NCI-H524 treated with DMSO at 0.1 percent for 48 hours (cell line): ENCODE results near the gene TRPV3.
"Not testable (repeated sequence)": the region's sequence is repeated elsewhere in the genome, so short reads cannot be mapped to it uniquely, and the experiment has no call there.

Source experiments
- DNase-seq: peaks from one replicate; lab custom pipeline; 2025; lab: John Stamatoyannopoulos, UW

The TRPV3 gene

GRCh38 chr17:3557768-3558583 lies at the start of gene TRPV3:
Gene TRPV3 (minus strand): TSS chr17:3557812. CDS start chr17:3554850, 2,962 bp downstream.
- no peak for DNase-seq

DNA sequence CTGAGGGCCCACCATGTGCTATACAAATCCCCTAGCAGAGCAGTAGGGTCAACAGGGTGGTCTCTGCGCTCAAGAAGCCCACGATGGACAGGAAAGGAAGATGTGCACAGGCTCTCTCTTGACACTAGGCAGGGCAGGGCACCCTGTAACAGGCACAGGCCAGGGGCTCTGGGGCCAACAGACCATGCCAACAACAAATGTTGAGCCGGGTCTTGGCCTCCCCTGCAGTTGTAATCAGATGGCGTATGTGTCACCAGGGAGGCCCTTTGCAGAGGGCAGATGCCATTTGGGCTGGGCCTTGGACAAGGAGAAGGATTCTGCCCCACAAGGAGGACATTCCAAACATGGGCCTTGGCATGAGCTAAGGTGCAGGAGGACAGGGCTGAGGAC lies 46.3 kb upstream of the TRPV3 start:
- DNase-seq, result no peak

DNA sequence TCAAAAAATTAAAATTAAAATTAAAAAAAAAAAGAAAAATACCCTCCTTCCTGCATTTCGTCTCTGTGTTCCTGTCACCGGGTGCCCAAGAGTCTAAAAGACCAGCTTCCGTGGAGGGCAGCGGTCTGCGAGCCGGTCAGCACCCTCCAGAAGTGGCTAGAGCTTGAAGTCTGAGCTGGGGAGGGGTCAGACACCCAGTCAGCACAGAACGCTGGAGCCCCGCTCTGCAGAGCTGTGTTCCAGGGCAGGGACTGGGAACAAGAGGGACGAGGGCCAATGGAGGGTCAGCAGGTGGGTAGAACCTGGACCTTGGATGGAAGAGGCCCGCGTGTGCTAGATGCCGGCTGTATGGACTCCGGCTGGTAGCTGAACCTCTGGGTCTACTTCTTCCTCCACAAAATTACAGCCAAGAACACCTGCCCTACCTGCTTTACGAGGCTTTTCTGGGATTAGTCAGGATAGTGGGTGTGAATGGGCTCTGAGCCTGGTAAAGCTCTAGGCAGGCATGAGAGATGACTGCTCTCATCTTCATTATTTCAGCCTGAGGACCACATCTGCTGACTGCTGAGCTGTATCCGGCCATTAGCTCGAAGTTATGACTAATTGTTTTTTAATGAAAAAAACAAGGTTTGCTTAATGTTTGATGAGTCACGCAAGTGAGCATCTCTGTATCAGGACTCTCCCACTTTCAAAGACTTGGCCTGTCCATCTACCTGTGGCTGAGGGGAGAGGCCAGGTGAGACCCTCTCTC lies 45.7 kb upstream of the TRPV3 start:
- DNase-seq, result no peak

DNA sequence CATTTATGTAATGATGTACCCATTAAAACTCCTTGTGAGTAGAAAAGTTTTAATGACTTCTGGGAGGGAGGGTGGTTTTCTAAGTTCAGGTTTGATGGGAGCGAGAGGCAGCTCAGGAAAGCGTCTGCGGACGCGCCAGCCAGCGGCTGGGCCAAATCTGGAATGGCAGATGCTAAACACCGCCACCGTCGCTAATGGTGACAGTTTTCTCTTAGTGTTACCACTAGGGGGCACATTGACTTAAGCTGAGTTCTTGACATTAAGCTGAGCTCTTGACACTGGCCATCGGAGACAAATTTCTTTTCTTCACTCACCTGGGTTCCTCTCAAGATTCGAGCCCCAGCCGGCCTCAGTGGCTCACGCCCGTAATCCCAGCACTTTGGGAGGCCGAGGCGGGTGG lies 44.9 kb upstream of the TRPV3 start:
- no peak for DNase-seq

- no peak for DNase-seq
Measured at GRCh38 chr17:3600529-3601205, 43.1 kb upstream of the TRPV3 start.

DNA sequence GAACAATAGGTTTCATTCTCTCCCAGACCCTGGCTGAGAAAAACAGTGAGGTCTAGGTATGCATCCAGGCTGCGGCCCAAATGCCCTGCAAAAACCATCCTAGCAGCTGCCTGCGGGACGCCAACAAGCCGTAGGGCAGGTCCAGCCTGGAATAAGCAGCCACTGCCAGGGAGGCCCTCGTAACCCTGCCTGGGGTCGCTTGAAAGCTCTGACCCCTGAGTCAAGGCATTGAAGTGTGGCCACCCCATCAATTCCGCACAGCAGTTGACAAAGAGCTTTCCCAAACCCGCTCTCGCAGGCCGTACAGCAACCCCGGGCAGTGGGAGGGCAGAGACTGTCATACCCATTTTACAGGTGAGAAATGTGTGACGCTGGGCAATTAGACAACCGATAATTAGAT lies 40.5 kb upstream of the TRPV3 start:
- no peak for DNase-seq

GRCh38 chr17:3596804-3597464 lies 39.3 kb upstream of the TRPV3 start:
- no peak for DNase-seq

DNA sequence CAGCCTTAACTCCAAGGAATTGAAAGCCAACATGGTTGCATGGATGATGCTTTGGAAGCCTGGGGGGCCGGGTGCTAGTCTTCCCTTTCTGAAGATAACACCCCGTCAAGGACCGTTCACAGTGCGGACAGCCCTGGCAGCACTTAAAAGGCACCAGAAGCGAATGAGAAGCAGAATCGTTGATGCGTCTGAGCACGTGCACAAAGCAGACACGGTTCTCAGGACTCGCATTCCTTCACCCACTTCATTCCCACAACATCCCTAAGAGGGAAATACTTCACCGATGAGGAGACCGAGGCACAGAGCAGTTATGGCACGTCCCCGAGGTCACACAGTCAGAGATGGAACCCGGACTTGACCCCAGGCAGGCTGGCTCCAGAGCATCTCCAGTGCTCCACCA lies 37.4 kb upstream of the TRPV3 start:
- DNase-seq, result no peak

DNA sequence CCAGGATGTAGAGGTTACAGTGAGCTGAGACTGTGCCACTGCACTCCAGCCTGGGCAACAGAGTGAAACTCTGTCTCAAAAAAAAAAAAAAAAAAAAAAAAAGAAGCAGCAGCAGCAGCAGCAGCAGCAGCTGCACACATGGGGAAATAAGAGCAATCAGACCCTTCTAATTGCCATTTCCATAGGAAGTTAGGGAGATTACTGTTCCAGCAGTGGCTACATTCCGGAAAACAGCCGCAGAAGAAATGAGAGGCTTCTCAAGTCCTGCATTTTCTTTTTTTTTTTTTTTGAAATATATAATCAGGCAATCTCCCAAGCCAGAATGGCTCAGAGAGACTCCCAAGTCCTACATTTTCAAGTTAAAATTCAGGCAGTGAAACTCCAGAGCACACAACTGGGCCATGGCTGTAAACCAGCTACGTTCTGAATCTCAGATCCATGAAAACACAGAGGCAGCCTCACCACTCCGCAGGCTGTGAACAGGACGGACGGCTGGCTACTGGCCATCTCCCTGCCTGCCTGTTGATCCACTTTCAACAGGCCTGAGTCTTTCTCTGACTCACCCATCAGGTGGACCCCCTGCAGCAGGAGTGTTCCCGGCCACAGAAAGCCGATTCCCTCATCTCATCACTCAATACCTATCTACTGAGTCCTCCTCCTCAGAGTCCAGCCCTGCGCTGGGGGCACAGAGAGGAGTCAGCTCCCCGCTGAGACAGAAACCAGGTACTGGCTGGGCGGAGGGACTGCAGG lies 36.6 kb upstream of the TRPV3 start:
- no peak for DNase-seq

- DNase-seq, result no peak
Measured at GRCh38 chr17:3593384-3593783, 35.8 kb upstream of the TRPV3 start.

GRCh38 chr17:3592216-3592860 lies 34.7 kb upstream of the TRPV3 start:
- no peak for DNase-seq

GRCh38 chr17:3590768-3591167 lies 33.2 kb upstream of the TRPV3 start:
- no peak for DNase-seq

DNA sequence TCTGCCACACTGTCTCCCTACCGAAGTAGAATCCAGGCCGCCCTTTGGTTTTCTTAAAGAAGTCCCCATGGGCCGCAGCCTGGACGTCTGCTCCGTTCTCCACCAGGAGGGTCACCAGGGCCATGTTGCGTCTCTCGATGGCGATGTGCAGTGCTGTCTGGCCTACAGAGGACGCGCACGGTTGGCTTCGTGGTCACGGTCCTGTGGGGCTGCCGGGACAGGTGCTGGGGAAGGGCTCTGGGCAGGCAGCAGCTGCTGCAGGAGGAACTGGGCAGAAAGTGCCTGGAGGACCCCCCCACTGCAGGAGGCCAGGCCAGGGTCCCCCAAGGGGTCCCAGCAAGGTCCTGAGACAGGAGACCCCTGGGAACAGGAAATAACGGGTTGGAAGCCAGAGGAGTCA lies 32.6 kb upstream of the TRPV3 start:
- no peak for DNase-seq

DNA sequence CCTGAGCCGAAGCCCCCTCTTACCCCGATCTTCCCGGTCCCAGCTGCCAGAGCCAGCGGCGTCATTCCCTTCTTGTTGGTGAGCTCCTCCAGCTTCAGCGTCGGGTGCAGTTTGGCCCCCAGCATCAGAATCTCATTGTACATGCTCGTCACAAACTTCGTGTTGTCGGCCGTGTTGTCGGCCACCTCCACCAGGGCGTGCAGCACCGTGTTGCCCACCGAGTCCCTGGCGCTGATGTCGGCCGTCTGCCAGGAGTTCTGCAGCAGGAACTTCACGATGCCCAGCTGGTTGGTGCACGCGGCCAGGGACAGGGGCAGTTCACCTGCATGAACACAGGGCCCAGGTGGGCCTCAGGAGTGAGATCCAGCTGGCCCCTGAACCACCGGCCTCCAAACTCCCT lies 32.2 kb upstream of the TRPV3 start:
- DNase-seq, result no peak

DNA sequence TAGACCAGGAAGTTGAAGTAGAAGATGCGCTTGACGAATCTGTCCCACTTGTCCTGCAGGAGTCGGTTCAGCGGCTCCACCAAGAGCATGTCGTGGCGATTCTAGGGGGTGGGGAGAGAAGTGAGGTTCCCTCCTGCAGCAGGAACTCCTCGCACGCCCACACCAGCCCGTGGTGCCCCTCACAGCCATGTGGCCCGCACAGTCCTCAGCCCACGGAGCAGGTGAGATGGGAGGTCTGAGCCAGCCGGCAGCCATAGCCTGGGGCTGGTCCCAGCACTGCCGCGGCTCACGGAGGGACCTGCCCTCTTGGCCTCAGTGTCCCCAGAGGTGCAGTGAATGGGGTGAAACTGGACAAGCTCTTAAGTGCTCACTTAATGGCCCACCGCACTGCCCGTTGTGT lies 28.2 kb upstream of the TRPV3 start:
- no peak for DNase-seq

GRCh38 chr17:3583456-3583855 lies 25.8 kb upstream of the TRPV3 start:
- DNase-seq, result no peak

GRCh38 chr17:3582915-3583314 lies 25.3 kb upstream of the TRPV3 start:
- DNase-seq, result no peak

DNA sequence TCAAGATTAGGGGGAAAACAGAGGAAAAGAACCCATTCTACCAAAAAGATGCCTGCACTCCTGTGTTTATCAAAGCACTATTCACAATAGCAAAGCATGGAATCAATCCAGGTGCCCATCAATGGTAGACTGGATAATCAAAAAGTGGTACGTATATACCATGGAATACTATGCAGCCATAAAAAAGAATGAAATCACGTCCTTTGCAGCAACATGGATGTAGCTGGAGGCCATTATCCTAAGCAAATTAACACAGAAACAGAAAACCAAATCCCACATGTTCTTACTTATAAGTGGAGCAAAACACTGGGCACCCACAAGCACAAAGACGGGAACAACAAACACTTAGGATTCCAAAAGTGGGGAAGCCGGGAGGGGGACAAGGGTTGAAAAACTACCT lies 21.1 kb upstream of the TRPV3 start:
- DNase-seq, result not testable (repeated sequence)

DNA sequence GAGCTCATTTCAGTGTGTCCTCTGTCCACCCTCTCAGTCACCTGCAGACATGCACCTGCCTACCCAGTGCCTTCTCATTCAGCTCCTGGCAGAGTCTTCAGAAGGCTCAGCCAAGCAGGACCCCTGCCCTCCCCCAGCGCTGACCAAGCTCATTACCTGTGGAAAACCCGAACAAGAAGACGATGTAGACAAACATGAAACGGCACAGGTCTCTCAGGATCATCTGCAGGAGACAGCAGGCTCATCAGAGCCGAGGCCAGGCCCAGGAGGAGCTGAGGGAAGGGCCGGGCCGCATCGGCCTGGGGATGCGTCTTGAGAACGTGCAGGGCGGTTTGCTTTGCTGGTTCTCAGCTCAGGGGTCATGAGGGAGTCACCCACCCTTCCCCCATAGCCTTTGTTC lies 19.4 kb upstream of the TRPV3 start:
- DNase-seq, result no peak

- no peak for DNase-seq
Measured at GRCh38 chr17:3575511-3575910, 17.9 kb upstream of the TRPV3 start.

- DNase-seq, result no peak
Measured at GRCh38 chr17:3574231-3574630, 16.6 kb upstream of the TRPV3 start.
